NB4 (cell line): Measurements from ENCODE around the gene ZNF831.

ENCODE experiments used
- MYC ChIP-seq: IDR thresholded peaks from 2 replicates; pipeline ENCODE4 v1.6.1; 2011; ENCODE audit warnings: low read depth, low read length
- POLR2A ChIP-seq: IDR thresholded peaks from 2 replicates; pipeline ENCODE4 v1.6.1; 2011; ENCODE audit warnings: mild to moderate bottlenecking; ENCODE audit not compliant: insufficient read length; ENCODE audit errors: extremely low read depth
- TF ChIP-seq, protein P1 (sequence below): IDR thresholded peaks from one replicate; pipeline ENCODE4 v1.5.1; 2012; ENCODE audit warnings: low read depth, low read length

DNA sequence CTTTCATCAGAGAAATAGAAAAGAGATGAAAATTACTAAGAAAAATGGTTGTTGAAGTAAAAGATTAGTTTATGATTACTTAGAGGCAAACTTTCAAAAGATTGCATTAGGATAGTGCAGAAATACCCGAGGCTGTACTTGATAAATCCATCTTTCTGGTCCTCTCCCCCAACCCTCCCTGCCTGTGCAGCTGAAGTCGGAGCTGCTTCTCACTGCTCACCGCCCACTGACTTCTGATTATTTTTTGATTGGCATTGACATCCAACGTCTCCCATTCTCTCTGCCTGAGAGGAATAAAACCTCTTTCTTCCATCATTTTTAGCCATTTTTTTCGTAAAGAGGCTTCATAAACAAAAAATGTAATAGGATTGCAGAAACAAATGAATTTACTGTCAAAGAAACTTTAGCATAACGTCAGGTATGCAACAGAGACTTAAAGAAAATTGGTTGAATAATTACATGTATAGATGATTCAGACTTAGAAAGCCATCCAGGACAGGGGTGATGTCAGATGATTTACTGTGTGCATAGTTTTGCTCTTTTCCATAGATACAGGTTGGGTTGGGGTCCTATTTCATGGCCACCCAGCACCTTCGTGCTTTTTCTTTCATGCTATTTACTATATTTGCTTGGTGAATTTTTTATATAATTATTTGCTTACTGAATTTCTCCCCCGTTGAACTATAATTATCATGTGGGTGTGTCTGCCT lies 83.2 kb downstream of the ZNF831 start:
- TF ChIP-seq, protein P1, sequence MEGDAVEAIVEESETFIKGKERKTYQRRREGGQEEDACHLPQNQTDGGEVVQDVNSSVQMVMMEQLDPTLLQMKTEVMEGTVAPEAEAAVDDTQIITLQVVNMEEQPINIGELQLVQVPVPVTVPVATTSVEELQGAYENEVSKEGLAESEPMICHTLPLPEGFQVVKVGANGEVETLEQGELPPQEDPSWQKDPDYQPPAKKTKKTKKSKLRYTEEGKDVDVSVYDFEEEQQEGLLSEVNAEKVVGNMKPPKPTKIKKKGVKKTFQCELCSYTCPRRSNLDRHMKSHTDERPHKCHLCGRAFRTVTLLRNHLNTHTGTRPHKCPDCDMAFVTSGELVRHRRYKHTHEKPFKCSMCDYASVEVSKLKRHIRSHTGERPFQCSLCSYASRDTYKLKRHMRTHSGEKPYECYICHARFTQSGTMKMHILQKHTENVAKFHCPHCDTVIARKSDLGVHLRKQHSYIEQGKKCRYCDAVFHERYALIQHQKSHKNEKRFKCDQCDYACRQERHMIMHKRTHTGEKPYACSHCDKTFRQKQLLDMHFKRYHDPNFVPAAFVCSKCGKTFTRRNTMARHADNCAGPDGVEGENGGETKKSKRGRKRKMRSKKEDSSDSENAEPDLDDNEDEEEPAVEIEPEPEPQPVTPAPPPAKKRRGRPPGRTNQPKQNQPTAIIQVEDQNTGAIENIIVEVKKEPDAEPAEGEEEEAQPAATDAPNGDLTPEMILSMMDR: no peak
- no peak for TF ChIP-seq MYC
- TF ChIP-seq POLR2A: no peak
